BE2C (cell line): ENCODE data around the gene ENHO.
"Not testable (repeated sequence)": the region's sequence is repeated elsewhere in the genome, so short reads cannot be mapped to it uniquely, and the experiment has no call there.

Experiments used
- DNase-seq: peaks from one replicate; pipeline ENCODE4 v3.0.0-alpha.2; 2020
- H3K27me3 ChIP-seq: fragments of 250-450 bp; sonication (Bioruptor Pico); 2 replicates; pipeline ENCODE4 v1.5.1; 2020; ENCODE audit warnings: mild to moderate bottlenecking
- H3K36me3 ChIP-seq: fragments of 250-450 bp; sonication (Bioruptor Pico); 2 replicates; pipeline ENCODE4 v1.5.1; 2020; ENCODE audit warnings: mild to moderate bottlenecking
- H3K4me1 ChIP-seq: fragments of 250-450 bp; sonication (Bioruptor Pico); 2 replicates; pipeline ENCODE4 v1.5.1; 2020
- H3K4me3 ChIP-seq: 2 replicates; pipeline ENCODE4 v1.5.1; 2011; ENCODE audit warnings: low read depth, low read length
- H3K9me3 ChIP-seq: fragments of 250-450 bp; sonication (Bioruptor Pico); 2 replicates; pipeline ENCODE4 v1.5.1; 2020
- TF ChIP-seq, protein P1 (sequence below): IDR thresholded peaks from 2 replicates; pipeline ENCODE4 v1.5.1; 2012; ENCODE audit warnings: mild to moderate bottlenecking, low read depth, low read length

ENHO gene

DNA sequence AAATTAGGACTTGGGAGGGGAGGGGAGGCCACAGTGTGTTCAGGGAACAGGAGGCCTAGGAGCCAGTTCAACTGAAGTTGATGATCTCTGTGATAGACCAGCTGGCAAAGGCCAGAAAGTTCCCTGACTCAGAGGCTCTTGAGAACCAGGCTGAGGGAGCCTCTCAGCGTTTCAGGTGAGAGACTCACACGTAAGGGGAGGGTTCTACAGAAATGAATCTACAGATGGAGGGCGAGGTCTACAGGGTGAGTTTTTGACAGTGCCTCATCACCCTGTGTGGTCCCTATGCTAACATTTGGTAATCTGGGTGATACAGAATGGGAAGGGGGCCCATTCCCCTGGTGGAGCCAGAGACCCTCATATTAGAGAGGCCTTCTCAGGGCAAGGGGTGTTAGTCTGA is 32.0 kb downstream of the ENHO start:
- no peaks in the 10 kb centered on the region for H3K9me3 ChIP-seq
- no peaks in the 10 kb centered on the region for H3K27me3 ChIP-seq
- H3K4me1 ChIP-seq, result peaks cover 12% of the 10 kb centered on the region
- no peak for DNase-seq
- H3K36me3 ChIP-seq, result no peaks in the 10 kb centered on the region
- TF ChIP-seq, protein P1, sequence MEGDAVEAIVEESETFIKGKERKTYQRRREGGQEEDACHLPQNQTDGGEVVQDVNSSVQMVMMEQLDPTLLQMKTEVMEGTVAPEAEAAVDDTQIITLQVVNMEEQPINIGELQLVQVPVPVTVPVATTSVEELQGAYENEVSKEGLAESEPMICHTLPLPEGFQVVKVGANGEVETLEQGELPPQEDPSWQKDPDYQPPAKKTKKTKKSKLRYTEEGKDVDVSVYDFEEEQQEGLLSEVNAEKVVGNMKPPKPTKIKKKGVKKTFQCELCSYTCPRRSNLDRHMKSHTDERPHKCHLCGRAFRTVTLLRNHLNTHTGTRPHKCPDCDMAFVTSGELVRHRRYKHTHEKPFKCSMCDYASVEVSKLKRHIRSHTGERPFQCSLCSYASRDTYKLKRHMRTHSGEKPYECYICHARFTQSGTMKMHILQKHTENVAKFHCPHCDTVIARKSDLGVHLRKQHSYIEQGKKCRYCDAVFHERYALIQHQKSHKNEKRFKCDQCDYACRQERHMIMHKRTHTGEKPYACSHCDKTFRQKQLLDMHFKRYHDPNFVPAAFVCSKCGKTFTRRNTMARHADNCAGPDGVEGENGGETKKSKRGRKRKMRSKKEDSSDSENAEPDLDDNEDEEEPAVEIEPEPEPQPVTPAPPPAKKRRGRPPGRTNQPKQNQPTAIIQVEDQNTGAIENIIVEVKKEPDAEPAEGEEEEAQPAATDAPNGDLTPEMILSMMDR, result no peak
- H3K4me3 ChIP-seq, result no peak overlapping the region

DNA sequence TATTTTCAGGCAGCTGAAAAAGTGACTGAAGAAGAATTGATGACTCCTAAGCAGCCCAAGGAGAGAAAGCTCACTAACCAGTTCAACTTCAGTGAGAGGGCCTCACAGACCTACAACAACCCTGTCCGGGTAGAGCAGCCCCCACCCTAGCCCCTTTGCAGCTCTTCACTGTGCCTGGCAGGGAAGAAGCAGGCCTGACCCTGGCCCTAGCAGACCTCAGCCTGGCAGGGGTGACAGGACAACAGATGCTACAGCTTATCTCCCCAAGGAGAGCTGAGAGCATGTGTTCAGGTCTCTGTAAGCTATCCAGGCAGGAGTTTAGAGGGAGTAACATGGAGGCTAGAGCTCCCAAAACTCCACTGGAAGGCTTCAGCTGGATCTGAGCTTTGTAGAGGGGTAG is 32.4 kb downstream of the ENHO start:
- Histone ChIP-seq H3K36me3 (no peaks in the 10 kb centered on the region), H3K9me3 (no peaks in the 10 kb centered on the region), H3K4me3 (no peak overlapping the region), H3K27me3 (no peaks in the 10 kb centered on the region), H3K4me1 (peaks cover 12% of the 10 kb centered on the region)
- TF ChIP-seq, protein P1, result no peak
- DNase-seq, result peak; percentile 30

DNA sequence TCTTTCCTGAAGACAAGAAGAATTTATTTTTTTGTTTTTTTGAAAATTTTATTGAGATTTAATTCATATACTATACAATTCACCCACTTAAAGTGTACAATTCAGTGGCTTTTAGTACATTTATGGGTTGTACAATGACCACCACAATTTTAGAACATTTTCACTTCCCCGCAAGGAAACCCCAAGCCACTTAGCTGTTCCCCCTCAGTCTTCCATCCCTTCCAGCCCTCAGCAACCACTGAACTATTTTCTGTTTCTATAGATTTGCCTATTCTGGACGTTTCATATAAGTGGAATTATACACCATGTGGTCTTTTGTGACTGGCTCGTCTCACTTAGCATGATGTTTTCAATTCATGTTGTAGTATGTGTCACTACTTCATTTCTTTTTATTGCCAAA is 36.2 kb downstream of the ENHO start:
- no peak overlapping the region for H3K4me3 ChIP-seq
- no peaks in the 10 kb centered on the region for H3K27me3 ChIP-seq
- no peak for DNase-seq
- H3K4me1 ChIP-seq, result peaks cover 7% of the 10 kb centered on the region
- H3K9me3 ChIP-seq, result no peaks in the 10 kb centered on the region
- TF ChIP-seq, protein P1, result no peak
- H3K36me3 ChIP-seq, result no peaks in the 10 kb centered on the region

DNA sequence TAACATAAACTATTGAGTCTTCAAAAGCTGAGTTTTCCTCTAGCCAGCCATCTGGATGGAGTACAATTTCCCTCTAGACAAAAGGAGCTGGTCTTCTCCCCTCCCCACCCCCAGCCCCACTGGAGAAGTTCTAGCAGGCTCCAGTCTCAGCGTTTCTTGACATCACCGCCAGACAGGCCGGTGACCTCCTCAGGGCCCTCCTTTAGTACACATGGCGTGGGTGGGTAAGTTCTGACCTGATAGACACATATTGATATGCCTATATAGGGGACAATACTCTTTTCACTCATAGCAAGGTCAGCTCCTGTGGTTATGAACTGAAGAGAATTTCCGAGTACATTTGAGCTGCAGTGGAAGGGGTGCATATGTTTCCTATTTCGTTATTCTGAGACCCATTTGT is 37.0 kb downstream of the ENHO start:
- H3K9me3 ChIP-seq, result no peaks in the 10 kb centered on the region
- H3K36me3 ChIP-seq, result no peaks in the 10 kb centered on the region
- no peak overlapping the region for H3K4me3 ChIP-seq
- H3K4me1 ChIP-seq, result peaks cover 6% of the 10 kb centered on the region
- no peak for DNase-seq
- TF ChIP-seq, protein P1, result no peak
- no peaks in the 10 kb centered on the region for H3K27me3 ChIP-seq

DNA sequence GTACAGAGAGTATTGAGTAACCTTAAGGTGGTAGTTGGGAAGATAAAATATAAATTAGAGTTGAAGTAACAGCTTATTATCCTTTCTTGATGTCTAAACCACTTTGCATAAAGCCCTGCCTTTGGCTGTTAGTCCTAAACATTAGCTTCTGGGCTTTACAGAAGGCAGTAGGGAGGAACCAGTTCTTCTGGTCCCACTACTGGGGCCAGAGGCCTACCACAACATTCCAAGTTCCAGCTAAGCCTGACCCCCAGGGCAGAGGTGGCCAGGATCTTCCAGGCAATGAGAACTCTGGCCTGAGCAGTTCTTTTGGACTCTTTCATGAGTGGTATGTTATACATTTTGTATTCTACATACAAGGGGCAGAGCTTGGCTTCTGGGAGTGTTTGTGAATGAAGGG is 38.1 kb downstream of the ENHO start:
- DNase-seq, result no peak
- H3K4me3 ChIP-seq, result no peak overlapping the region
- H3K36me3 ChIP-seq, result no peaks in the 10 kb centered on the region
- H3K9me3 ChIP-seq, result no peaks in the 10 kb centered on the region
- TF ChIP-seq, protein P1, result no peak
- no peaks in the 10 kb centered on the region for H3K27me3 ChIP-seq
- no peaks in the 10 kb centered on the region for H3K4me1 ChIP-seq

DNA sequence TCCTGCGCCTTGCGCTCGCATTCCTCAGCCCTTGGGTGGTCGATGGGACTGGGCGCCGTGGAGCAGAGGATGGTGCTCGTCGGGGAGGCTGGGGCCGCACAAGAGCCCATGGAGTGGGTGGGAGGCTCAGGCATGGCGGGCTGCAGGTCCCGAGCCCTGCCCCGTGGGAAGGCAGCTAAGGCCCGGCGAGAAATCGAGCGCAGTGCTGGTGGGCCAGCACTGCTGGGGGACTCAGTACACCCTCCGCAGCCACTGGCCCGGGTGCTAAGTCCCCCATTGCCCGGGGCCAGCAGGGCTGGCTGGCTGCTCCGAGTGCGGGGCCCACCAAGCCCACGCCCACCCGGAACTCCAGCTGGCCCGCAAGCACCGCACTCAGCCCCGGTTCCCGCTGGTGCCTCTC is 40.0 kb downstream of the ENHO start:
- not testable (repeated sequence) for H3K9me3 ChIP-seq, H3K27me3 ChIP-seq, DNase-seq, H3K4me1 ChIP-seq, H3K36me3 ChIP-seq, H3K4me3 ChIP-seq

DNA sequence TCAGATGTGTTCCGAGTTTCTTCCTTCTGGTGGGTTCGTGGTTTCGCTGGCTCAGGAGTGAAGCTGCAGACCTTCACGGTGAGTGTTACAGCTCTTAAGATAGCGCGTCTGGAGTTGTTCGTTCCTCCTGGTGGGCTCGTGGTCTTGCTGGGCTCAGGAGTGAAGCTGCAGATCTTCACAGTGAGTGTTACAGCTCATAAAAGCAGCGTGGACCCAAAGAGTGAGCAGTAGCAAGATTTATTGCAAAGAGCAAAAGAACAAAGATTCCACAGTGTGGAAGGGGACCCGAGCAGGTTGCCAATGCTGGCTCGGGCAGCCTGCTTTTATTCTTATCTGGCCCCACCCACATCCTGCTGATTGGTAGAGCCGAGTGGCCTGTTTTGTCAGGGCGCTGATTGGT is 41.2 kb downstream of the ENHO start:
- H3K4me1 ChIP-seq, H3K9me3 ChIP-seq, H3K36me3 ChIP-seq, H3K27me3 ChIP-seq, DNase-seq, H3K4me3 ChIP-seq: not testable (repeated sequence)
